AG04450 (cell line): ENCODE measurements around the gene SCUBE1. TPM values are rescaled to one million over a fixed set of nuclear protein-coding genes. Genes with fewer than 3 reads are reported as not detected.

ENCODE experiments used
- CTCF ChIA-PET: fragments of 300-600, 350-600 bp; formaldehyde crosslinking; extraction: SDS; loops from one replicate; lab custom pipeline; 2022; ENCODE audit warnings: antibody characterized with exemption, inconsistent platforms; lab: Charles Lee
- POLR2A ChIA-PET: fragments of 350-600 bp; formaldehyde crosslinking; extraction: SDS; loops from one replicate; lab custom pipeline; 2021; ENCODE audit warnings: antibody characterized with exemption, inconsistent platforms; lab: Yijun Ruan, JAX
- DNase-seq: peaks from one replicate; pipeline ENCODE4 v3.0.0-alpha.2; 2011; ENCODE audit warnings: low read depth, low spot score
- H3K27ac ChIP-seq: one replicate; pipeline ENCODE4 v1.5.1; 2012; ENCODE audit warnings: low read depth, low read length, control low read depth
- H3K27me3 ChIP-seq: one replicate; pipeline ENCODE4 v1.6.0; 2012; ENCODE audit warnings: low read length; ENCODE audit not compliant: control insufficient read depth, insufficient read depth
- H3K4me3 ChIP-seq: 2 replicates; pipeline ENCODE4 v1.5.1; 2011; ENCODE audit warnings: mild to moderate bottlenecking, low read depth, low read length, control low read depth
- H3K9me3 ChIP-seq: 2 replicates; pipeline ENCODE4 v1.5.1; 2012; ENCODE audit warnings: low read length; ENCODE audit not compliant: control insufficient read depth, insufficient read depth
- CTCF ChIP-seq: IDR thresholded peaks from 2 replicates; pipeline ENCODE4 v1.5.1; 2011; ENCODE audit warnings: low read depth, low read length, control low read depth, inconsistent platforms
- polyA plus RNA-seq: library from polyadenylated mRNA; depleted of rRNA; stranded (reverse); fragments of >200 nt; gene quantifications from 2 replicates; pipeline ENCODE4 v1.2.3, GENCODE V29; 2011

The SCUBE1 gene
- polyA plus RNA-seq, 1 experiment, result not detected

DNA sequence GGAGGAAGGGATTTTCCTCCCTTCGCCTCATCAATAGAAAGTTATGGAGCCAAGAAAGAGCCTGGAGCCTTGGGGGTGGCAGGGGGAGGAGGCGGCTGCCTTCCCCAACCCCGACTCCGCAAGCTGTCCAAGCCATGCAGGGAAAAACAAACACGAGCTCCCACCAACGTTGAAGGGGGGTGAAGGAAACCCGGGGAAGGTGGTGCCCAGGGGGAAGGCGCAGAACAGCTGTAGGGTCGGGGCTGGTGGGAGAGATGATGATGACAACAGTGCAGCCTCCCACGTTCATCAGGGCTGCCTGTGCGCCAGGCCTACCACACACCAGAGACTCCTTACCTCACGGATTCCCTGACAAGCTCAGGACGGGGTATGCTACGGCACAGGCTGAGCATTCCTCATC lies 73.5 kb downstream of the SCUBE1 start:
- peaks cover 51% of the 10 kb centered on the region for H3K27me3 ChIP-seq
- H3K27ac ChIP-seq, result no peak overlapping the region
- H3K9me3 ChIP-seq, result no peaks in the 10 kb centered on the region
- CTCF ChIA-PET, result interaction anchor here (1.1 to 5.6 kb wide), 4 partner anchors 38 to 118 kb away, joined by 3 to 145 read pairs (median 4); no protein-coding TSS in a partner anchor
- DNase-seq, result no peak
- POLR2A ChIA-PET, result no interaction called here
- no peak overlapping the region for H3K4me3 ChIP-seq
- no peak for TF ChIP-seq CTCF

GRCh38 chr22:43269246-43269645 lies 73.9 kb downstream of the SCUBE1 start:
- POLR2A ChIA-PET, result no interaction called here
- CTCF ChIA-PET, result interaction anchor here (1.1 to 5.6 kb wide), 2 partner anchors 77 to 117 kb away, joined by 3 to 145 read pairs; no protein-coding TSS in a partner anchor
- H3K27me3 ChIP-seq, result peaks cover 54% of the 10 kb centered on the region

DNA sequence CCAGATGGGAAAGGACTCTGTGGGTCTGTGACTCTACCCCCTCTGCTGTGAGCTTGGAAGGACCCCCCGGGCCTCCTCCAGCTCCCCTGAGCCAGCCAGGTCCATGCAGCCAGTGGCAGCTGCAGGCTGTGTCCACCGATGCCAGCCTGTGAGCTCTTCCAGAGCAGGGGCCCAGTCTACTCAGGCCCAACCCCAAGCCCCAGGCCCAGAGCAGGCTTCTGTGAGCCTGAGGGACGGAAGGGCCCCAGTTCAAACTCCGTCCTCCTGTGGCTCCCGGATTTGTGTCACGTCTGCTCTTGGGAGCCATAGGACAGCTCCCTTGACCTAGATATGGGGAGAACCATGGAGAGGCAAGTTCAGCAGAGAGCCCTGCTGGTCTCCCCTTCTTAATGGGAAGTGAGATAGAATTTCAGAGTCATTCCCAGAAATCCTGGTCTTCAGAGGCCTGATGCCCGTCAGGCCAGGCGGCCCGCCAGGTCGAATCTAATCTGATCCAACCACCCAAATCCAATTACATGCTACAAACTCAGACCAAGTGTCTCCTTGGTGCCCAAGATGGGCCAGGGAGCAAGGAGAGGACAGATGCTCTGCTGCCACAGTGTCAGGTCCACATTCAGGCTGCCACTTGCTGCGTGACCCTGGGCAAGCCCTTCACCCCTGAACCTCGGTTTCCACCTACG lies 75.1 kb downstream of the SCUBE1 start:
- CTCF ChIA-PET, result no interaction called here
- Histone ChIP-seq H3K4me3 (no peak overlapping the region), H3K9me3 (no peaks in the 10 kb centered on the region), H3K27me3 (peaks cover 58% of the 10 kb centered on the region), H3K27ac (no peak overlapping the region)
- POLR2A ChIA-PET, result no interaction called here
- DNase-seq, result no peak
- no peak for TF ChIP-seq CTCF

More at GRCh38 chr22:43269246-43269645, 73.9 kb downstream of the SCUBE1 start:
- TF ChIP-seq CTCF, result no peak
- no peak for DNase-seq
- Histone ChIP-seq H3K9me3 (no peaks in the 10 kb centered on the region), H3K27ac (no peak overlapping the region), H3K4me3 (no peak overlapping the region)

- POLR2A ChIA-PET, result no interaction called here
- no peaks in the 10 kb centered on the region for H3K9me3 ChIP-seq
- no peak overlapping the region for H3K4me3 ChIP-seq
- no peak for DNase-seq
- no peak for TF ChIP-seq CTCF
- CTCF ChIA-PET, result no interaction called here
- peaks cover 61% of the 10 kb centered on the region for H3K27me3 ChIP-seq
- H3K27ac ChIP-seq, result no peak overlapping the region
Observed at GRCh38 chr22:43267332-43267980, 75.7 kb downstream of the SCUBE1 start.

DNA sequence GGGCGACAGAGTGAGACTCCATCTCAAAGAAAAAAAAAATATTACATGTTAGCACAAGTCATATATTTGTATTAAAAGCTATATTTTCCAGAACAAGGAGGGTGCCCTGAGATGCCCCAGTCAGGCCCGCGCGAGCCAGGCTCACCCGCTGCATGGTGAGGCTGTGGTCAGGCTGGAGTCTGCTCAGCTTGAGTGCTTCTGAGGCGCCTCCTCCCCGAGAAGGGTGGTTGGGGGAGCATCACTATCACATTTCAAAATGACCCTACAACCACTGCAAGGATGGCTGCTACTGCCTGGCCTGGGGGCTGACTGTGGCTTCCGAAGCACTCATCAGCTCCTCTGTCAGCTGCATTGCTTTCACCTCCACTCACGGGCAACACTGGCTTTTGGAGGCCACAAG lies 77.1 kb downstream of the SCUBE1 start:
- ChIA-PET POLR2A (no interaction called here), CTCF (interaction anchor here (1.1 kb wide), 1 partner anchor 80 kb away, joined by 3 read pairs; no protein-coding TSS in a partner anchor)
- H3K4me3 ChIP-seq, result no peak overlapping the region
- peaks cover 63% of the 10 kb centered on the region for H3K27me3 ChIP-seq
- DNase-seq, result no peak
- no peaks in the 10 kb centered on the region for H3K9me3 ChIP-seq
- H3K27ac ChIP-seq, result no peak overlapping the region
- TF ChIP-seq CTCF, result no peak
